Right lobe of liver (tissue), 6 donors: ENCODE data around the gene PDXDC1. TPM values are rescaled to one million over a fixed set of nuclear protein-coding genes. Genes with fewer than 3 reads are reported as not detected.
"Not testable (repeated sequence)": the region's sequence is repeated elsewhere in the genome, so short reads cannot be mapped to it uniquely, and the experiment has no call there.

ENCODE experiments used
- ATAC-seq, 4 donors: fragments of 200-7000 bp; cut with Tn5 transposase; one replicate each; pipeline ENCODE4 v1.9.1; 2020; ENCODE audit warnings: mild to moderate bottlenecking in 4 of 4, moderate library complexity in 4 of 4
- DNase-seq, 3 donors: peaks; one replicate each; pipeline ENCODE4 v3.0.0-alpha.2; 2020
- H3K27ac ChIP-seq, 3 donors: fragments of 200-600 bp; one replicate each; pipeline ENCODE4 v1.8.0; 2022
- H3K27me3 ChIP-seq, 2 donors: fragments of 200-600 bp; one replicate each; pipeline ENCODE4 v1.8.0; 2022
- H3K36me3 ChIP-seq, 4 donors: fragments of 200-600 bp; sonication (generic) in 1 of 4; one replicate each; pipeline versions ENCODE4 v1.5.1 to v1.8.0; 2017 to 2022; ENCODE audit warnings: control low read depth in 1 of 4
- H3K4me1 ChIP-seq, 4 donors: fragments of 200-600 bp; sonication (generic) in 1 of 4; one replicate each; pipeline versions ENCODE4 v1.5.1 to v1.8.0; 2017 to 2022; ENCODE audit warnings: control low read depth in 1 of 4
- H3K4me3 ChIP-seq, 3 donors: fragments of 200-600 bp; one replicate each; pipeline ENCODE4 v1.8.0; 2022
- H3K9me3 ChIP-seq, 4 donors: fragments of 200-600 bp; sonication (generic) in 1 of 4; one replicate each; pipeline versions ENCODE4 v1.5.1 to v1.8.0; 2017 to 2022; ENCODE audit warnings: control low read depth in 1 of 4
- CTCF ChIP-seq, 4 donors: fragments of 200-600 bp in 3 of 4; fragments of 450-650 bp in 1 of 4; IDR thresholded peaks; one replicate each; pipeline versions ENCODE4 v1.5.1 to v1.8.0; 2016 to 2022; ENCODE audit warnings: antibody characterized with exemption in 4 of 4, mild to moderate bottlenecking in 2 of 4
- POLR2A ChIP-seq: fragments of 450-650 bp; IDR thresholded peaks from one replicate; pipeline ENCODE4 v1.6.1; 2017; ENCODE audit warnings: antibody characterized with exemption, mild to moderate bottlenecking
- WGBS: methylation state at CpG from one replicate; pipeline ENCODE4 v1.1.6; 2018; ENCODE audit warnings: low coverage, low lambda C conversion rate; ENCODE audit not compliant: insufficient coverage; ENCODE audit errors: missing lambda C conversion rate; 5-methylcytosine and 5-hydroxymethylcytosine counted together
- intact Hi-C, 2 donors: fragments of 100-400 bp; cut with DNase I; formaldehyde crosslinking; loops; one replicate each; pipeline versions ENCODE4 v1.11.2 to v1.14.1; 2022
- total RNA-seq, 6 experiments: library from RNA; depleted of rRNA in 2 of 6; stranded (reverse); fragments of >200 nt in 2 of 6; fragmentation: NEBNext Ultra II Directional in 3 of 6; extraction: Animal tissue kit (Norgen Biotek cat#: 25700) in 3 of 6; gene quantifications; one replicate each; pipeline versions ENCODE4 v1.1.0 to v1.2.4, GENCODE V29; 2016 to 2023
- donor health status: DM: no; HTN: yes; CAD: no.
- donor health status: DM: no; HTN: no; CAD: no.
- donor health status: DM: no; HTN: no; CAD: no.
- donor health status: DM: no; HTN: yes; CAD: no.
- donor health status: DM: no; HTN: yes; CAD: no.

The PDXDC1 gene
- total RNA-seq, 6 experiments from 2014 or later = 78.8 to 144 (median 111) TPM

- peak; percentile 2 to 9 (median 8) for ATAC-seq
- 4% methylated on average over 21 of the region's 81 CpGs for WGBS
- no peaks in the 10 kb centered on the region for H3K9me3 ChIP-seq
- intact Hi-C loops = no loop called here
- H3K4me3 ChIP-seq = peak overlapping the region; percentile 75 to 97 (median 92)
- peaks cover 0 to 20% (median 2%) of the 10 kb centered on the region in 4 donors for H3K36me3 ChIP-seq
- no peaks in the 10 kb centered on the region for H3K27me3 ChIP-seq
- H3K4me1 ChIP-seq = peaks cover 0 to 42% (median 16%) of the 10 kb centered on the region in 4 donors
- TF ChIP-seq POLR2A (peak; percentile 42), CTCF (IDR thresholded peaks at IDR 0.05) (peak in 1 of 4 donors; percentile 15)
- H3K27ac ChIP-seq = peak overlapping the region; percentile 58 to 85 (median 82)
- peak in 2 of 3 donors; percentile 69 to 77 for DNase-seq
Observed at GRCh38 chr16:15055141-15056053, 80.6 kb downstream of the PDXDC1 start.

GRCh38 chr16:15057681-15058417 is 83.0 kb downstream of the PDXDC1 start:
- TF ChIP-seq CTCF (IDR thresholded peaks at IDR 0.05) (no peak), POLR2A (no peak)
- H3K27ac ChIP-seq = peak overlapping the region in 1 of 3 donors; percentile 52
- intact Hi-C loops = no loop called here
- H3K9me3 ChIP-seq = no peaks in the 10 kb centered on the region
- H3K36me3 ChIP-seq = peaks cover 6 to 42% (median 15%) of the 10 kb centered on the region in 4 donors
- WGBS = 51% methylated on average over 7 of the region's 7 CpGs
- ATAC-seq = no peak
- H3K27me3 ChIP-seq = no peaks in the 10 kb centered on the region
- DNase-seq = no peak
- peaks cover 0 to 26% (median 8%) of the 10 kb centered on the region in 4 donors for H3K4me1 ChIP-seq
- H3K4me3 ChIP-seq = no peak overlapping the region

GRCh38 chr16:15059324-15059723 is 84.5 kb downstream of the PDXDC1 start:
- Histone ChIP-seq H3K4me3 (no peak overlapping the region), H3K27ac (no peak overlapping the region), H3K27me3 (no peaks in the 10 kb centered on the region), H3K36me3 (peaks cover 6 to 52% (median 18%) of the 10 kb centered on the region in 4 donors), H3K4me1 (peaks cover 0 to 26% (median 8%) of the 10 kb centered on the region in 4 donors), H3K9me3 (no peaks in the 10 kb centered on the region)
- 80% methylated on average over 3 of the region's 3 CpGs for WGBS
- ATAC-seq (no peak), DNase-seq (no peak)
- intact Hi-C loops = no loop called here
- TF ChIP-seq POLR2A (no peak), CTCF (IDR thresholded peaks at IDR 0.05) (no peak)

- H3K27me3 ChIP-seq, intact Hi-C loops, H3K27ac ChIP-seq, H3K9me3 ChIP-seq, H3K4me3 ChIP-seq, ATAC-seq, DNase-seq: not testable (repeated sequence)
- Histone ChIP-seq H3K36me3 (peaks cover 7 to 67% (median 24%) of the 10 kb centered on the region in 4 donors), H3K4me1 (peaks cover 0 to 15% (median 5%) of the 10 kb centered on the region in 4 donors)
- WGBS = 77% methylated on average over 7 of the region's 8 CpGs
Observed at GRCh38 chr16:15062085-15062810, 87.4 kb downstream of the PDXDC1 start.

GRCh38 chr16:15065961-15066360 is 91.1 kb downstream of the PDXDC1 start:
- H3K4me3 ChIP-seq, H3K4me1 ChIP-seq, ATAC-seq, intact Hi-C loops, H3K27ac ChIP-seq, H3K27me3 ChIP-seq, H3K9me3 ChIP-seq, DNase-seq: not testable (repeated sequence)
- H3K36me3 ChIP-seq = peaks cover 7 to 63% (median 26%) of the 10 kb centered on the region in 4 donors
- no CpG with 5 or more reads among the region's 4 CpGs for WGBS

- H3K36me3 ChIP-seq = peaks cover 2 to 57% (median 21%) of the 10 kb centered on the region in 4 donors
- H3K4me3 ChIP-seq, H3K9me3 ChIP-seq, DNase-seq, H3K27ac ChIP-seq, H3K4me1 ChIP-seq, ATAC-seq, H3K27me3 ChIP-seq, intact Hi-C loops: not testable (repeated sequence)
- 79% methylated on average over 6 of the region's 8 CpGs for WGBS
Observed at GRCh38 chr16:15066690-15067089, 91.9 kb downstream of the PDXDC1 start.

- H3K27me3 ChIP-seq, H3K4me3 ChIP-seq, intact Hi-C loops, H3K27ac ChIP-seq, ATAC-seq, DNase-seq, H3K9me3 ChIP-seq, H3K4me1 ChIP-seq: not testable (repeated sequence)
- H3K36me3 ChIP-seq = peaks cover 0 to 48% (median 23%) of the 10 kb centered on the region in 4 donors
- 46% methylated on average over 4 of the region's 4 CpGs for WGBS
Observed at GRCh38 chr16:15071013-15071412, 96.2 kb downstream of the PDXDC1 start.
